Left lung (tissue), 10 donors: ENCODE results near the gene RRP8. TPM values are rescaled to one million over a fixed set of nuclear protein-coding genes. Genes with fewer than 3 reads are reported as not detected.

Experiments used
- ATAC-seq: fragments of 200-7000 bp; cut with Tn5 transposase; one replicate; pipeline ENCODE4 v1.9.1; 2020; ENCODE audit warnings: moderate library complexity
- DNase-seq, 4 donors: peaks; one replicate each; pipeline ENCODE4 v3.0.0-alpha.2; 2013 to 2020
- H3K27ac ChIP-seq, 2 donors: fragments of 200-600 bp; sonication (generic) in 1 of 2; one replicate each; pipeline versions ENCODE4 v1.5.0 to v1.8.0; 2020 to 2021
- H3K27me3 ChIP-seq, 2 donors: fragments of 200-600 bp; sonication (generic) in 1 of 2; one replicate each; pipeline versions ENCODE4 v1.5.0 to v1.8.0; 2020 to 2021
- H3K36me3 ChIP-seq, 2 donors: fragments of 200-600 bp; sonication (generic) in 1 of 2; one replicate each; pipeline versions ENCODE4 v1.5.0 to v1.8.0; 2020 to 2021
- H3K4me1 ChIP-seq, 2 donors: fragments of 200-600 bp; one replicate each; pipeline ENCODE4 v1.8.0; 2021
- H3K4me3 ChIP-seq, 2 donors: fragments of 200-600 bp; sonication (generic) in 1 of 2; one replicate each; pipeline versions ENCODE4 v1.5.0 to v1.8.0; 2020 to 2021; ENCODE audit warnings: mild to moderate bottlenecking in 1 of 2
- H3K9me3 ChIP-seq, 2 donors: fragments of 200-600 bp; sonication (generic) in 1 of 2; one replicate each; pipeline versions ENCODE4 v1.5.0 to v1.8.0; 2020 to 2021
- intact Hi-C, 2 donors: fragments of 100-400 bp; cut with DNase I; formaldehyde crosslinking; loops; one replicate each; pipeline versions ENCODE4 v1.11.2 to v1.14.2; 2022
- polyA plus RNA-seq, 6 donors: library from polyadenylated mRNA; unstranded; fragments of 120-200 nt; gene quantifications; one replicate each; pipeline ENCODE4 v1.2.1, GENCODE V29; 2013; ENCODE audit not compliant: insufficient read length in 6 of 6
- total RNA-seq, 2 donors: library from RNA; stranded (reverse); fragmentation: NEBNext Ultra II Directional; extraction: Animal tissue kit (Norgen Biotek cat#: 25700); gene quantifications; one replicate each; pipeline ENCODE4 v1.2.1, GENCODE V29; 2021
- TF ChIP-seq, protein P1 (sequence below), 2 donors: fragments of 200-600 bp; sonication (generic) in 1 of 2; IDR thresholded peaks; one replicate each; pipeline versions ENCODE4 v1.5.0 to v1.8.0; 2021; ENCODE audit warnings: antibody characterized with exemption in 2 of 2
- donor health status: DM: no; HTN: yes; CAD: no.
- donor health status: DM: no; HTN: no; CAD: no.

RRP8 gene
- total and polyA plus RNA-seq, 8 donors = 17.0 to 24.4 (median 20.4) TPM

- Histone ChIP-seq H3K27ac (no peak overlapping the region), H3K4me3 (no peak overlapping the region), H3K4me1 (no peaks in the 10 kb centered on the region), H3K27me3 (peaks cover 0 to 11% of the 10 kb centered on the region in 2 donors), H3K9me3 (no peaks in the 10 kb centered on the region), H3K36me3 (no peaks in the 10 kb centered on the region)
- DNase-seq (no peak), ATAC-seq (no peak)
- intact Hi-C loops = no loop called here
- TF ChIP-seq, protein P1, sequence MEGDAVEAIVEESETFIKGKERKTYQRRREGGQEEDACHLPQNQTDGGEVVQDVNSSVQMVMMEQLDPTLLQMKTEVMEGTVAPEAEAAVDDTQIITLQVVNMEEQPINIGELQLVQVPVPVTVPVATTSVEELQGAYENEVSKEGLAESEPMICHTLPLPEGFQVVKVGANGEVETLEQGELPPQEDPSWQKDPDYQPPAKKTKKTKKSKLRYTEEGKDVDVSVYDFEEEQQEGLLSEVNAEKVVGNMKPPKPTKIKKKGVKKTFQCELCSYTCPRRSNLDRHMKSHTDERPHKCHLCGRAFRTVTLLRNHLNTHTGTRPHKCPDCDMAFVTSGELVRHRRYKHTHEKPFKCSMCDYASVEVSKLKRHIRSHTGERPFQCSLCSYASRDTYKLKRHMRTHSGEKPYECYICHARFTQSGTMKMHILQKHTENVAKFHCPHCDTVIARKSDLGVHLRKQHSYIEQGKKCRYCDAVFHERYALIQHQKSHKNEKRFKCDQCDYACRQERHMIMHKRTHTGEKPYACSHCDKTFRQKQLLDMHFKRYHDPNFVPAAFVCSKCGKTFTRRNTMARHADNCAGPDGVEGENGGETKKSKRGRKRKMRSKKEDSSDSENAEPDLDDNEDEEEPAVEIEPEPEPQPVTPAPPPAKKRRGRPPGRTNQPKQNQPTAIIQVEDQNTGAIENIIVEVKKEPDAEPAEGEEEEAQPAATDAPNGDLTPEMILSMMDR (IDR thresholded peaks at IDR 0.05) = no peak
Observed at GRCh38 chr11:6571434-6572008, 31.9 kb downstream of the RRP8 start.

DNA sequence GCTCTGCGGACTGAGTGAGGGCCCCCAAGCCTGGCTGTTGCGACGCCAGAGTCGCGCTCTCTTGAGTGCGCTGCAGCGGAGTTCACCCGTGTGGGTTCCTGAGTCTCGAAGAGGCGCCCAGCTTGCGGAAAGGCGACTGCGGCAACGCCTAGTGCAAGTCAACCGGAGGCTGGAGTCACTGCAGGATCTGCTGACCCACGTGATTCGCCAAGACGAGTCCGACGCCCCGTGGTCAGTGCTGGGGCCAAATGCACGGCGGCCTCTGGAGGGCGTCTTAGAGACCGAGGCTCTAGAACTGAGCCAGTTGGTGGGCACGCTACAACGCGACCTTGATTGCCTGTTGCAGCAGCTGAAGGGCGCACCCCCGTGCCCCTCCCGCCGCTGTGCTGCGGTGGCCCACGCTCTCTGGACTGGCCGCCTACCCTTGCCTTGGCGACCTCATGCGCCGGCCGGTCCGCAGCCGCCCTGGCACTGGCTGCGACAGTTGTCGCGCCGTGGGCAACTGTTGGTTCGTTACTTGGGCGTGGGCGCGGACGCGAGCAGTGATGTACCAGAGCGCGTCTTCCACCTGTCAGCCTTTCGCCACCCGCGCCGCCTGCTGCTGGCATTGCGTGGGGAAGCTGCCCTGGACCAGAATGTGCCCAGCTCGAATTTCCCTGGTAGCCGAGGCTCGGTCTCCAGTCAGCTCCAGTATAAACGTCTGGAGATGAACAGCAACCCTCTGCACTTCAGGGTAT is 32.6 kb downstream of the RRP8 start:
- H3K4me3 ChIP-seq = no peak overlapping the region
- H3K27me3 ChIP-seq = peaks cover 0 to 11% of the 10 kb centered on the region in 2 donors
- H3K36me3 ChIP-seq = no peaks in the 10 kb centered on the region
- no peak for DNase-seq
- H3K27ac ChIP-seq = no peak overlapping the region
- TF ChIP-seq, protein P1 (IDR thresholded peaks at IDR 0.05) = no peak
- no peaks in the 10 kb centered on the region for H3K4me1 ChIP-seq
- no peaks in the 10 kb centered on the region for H3K9me3 ChIP-seq
- intact Hi-C loops = no loop called here
- ATAC-seq = no peak

DNA sequence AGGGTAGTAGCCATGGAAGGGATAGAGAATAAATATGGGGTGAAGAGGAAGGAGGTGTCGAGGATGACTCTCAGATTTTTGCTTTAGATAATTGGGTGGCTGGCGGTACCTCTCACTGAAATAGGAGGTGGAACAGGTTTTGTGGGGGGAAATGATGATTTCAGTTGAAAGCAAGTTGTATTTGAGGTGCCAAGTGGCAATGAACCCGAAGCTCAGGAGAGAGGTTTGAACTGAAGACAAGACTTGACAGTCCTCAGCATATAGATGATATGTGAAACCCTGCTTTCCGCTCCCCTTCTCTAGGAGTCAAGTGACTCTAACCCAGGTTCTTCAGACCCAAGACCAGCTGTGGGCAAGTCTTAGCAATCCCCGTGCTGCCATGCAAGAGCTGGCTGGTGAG is 33.7 kb downstream of the RRP8 start:
- intact Hi-C loops = no loop called here
- DNase-seq = no peak
- H3K4me3 ChIP-seq = no peak overlapping the region
- H3K36me3 ChIP-seq = no peaks in the 10 kb centered on the region
- TF ChIP-seq, protein P1 (IDR thresholded peaks at IDR 0.05) = no peak
- H3K27me3 ChIP-seq = peaks cover 0 to 11% of the 10 kb centered on the region in 2 donors
- no peak overlapping the region for H3K27ac ChIP-seq
- ATAC-seq = no peak
- H3K4me1 ChIP-seq = no peaks in the 10 kb centered on the region
- no peaks in the 10 kb centered on the region for H3K9me3 ChIP-seq

DNA sequence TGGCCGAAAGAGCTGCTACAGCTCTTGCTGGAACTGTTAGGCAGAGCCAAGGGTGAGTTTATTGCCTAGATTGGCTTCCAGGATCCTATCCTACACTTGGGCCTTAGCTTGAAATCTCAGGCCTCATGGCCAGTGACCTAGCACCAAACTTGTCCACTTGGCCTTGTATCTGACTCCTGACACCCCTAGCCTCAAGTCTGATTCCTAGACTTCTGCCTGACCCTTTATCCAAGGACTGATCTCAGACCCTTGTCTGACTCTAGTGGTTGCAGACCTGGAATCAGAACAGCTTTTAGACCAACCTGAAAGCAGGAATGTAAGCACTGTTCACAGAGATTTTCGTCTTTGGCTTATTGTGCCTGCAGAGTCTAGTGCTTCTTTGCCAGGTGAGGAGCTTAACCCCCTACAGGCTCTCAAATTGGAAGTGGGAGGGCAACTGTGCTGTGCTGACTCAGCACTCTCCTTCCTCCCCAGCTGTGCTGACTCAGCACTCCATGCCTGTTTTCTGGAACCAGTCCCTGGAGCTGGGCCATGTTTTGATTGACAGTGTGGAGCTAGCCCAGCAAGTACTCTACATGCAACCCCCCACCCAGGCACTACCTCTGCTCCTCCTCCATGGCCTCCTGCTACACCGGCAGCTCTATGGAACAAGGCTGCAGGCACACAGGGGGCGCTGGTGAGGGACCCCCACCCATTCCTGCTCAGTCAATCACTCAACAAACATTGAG is 35.1 kb downstream of the RRP8 start:
- peaks cover 0 to 11% of the 10 kb centered on the region in 2 donors for H3K27me3 ChIP-seq
- ATAC-seq = peak; percentile 25
- TF ChIP-seq, protein P1 (IDR thresholded peaks at IDR 0.05) = no peak
- DNase-seq = peak in 3 of 4 donors; percentile 38 to 82 (median 56)
- peaks cover 0 to 4% of the 10 kb centered on the region in 2 donors for H3K36me3 ChIP-seq
- intact Hi-C loops = no loop called here
- no peaks in the 10 kb centered on the region for H3K4me1 ChIP-seq
- H3K27ac ChIP-seq = no peak overlapping the region
- H3K9me3 ChIP-seq = no peaks in the 10 kb centered on the region
- H3K4me3 ChIP-seq = no peak overlapping the region

- Histone ChIP-seq H3K36me3 (peaks cover 0 to 5% of the 10 kb centered on the region in 2 donors), H3K4me3 (no peak overlapping the region), H3K9me3 (no peaks in the 10 kb centered on the region), H3K4me1 (no peaks in the 10 kb centered on the region), H3K27ac (no peak overlapping the region), H3K27me3 (peaks cover 0 to 11% of the 10 kb centered on the region in 2 donors)
- no peak for ATAC-seq
- no peak for DNase-seq
- intact Hi-C loops = no loop called here
- TF ChIP-seq, protein P1 (IDR thresholded peaks at IDR 0.05) = no peak
Observed at GRCh38 chr11:6567371-6567745, 36.1 kb downstream of the RRP8 start.
